Amygdala (tissue), 56 donors: ENCODE data around the gene RHBDL2.
"Not testable (repeated sequence)": the region's sequence is repeated elsewhere in the genome, so short reads cannot be mapped to it uniquely, and the experiment has no call there.

Experiments
- DNase-seq, 56 donors: peaks; one replicate each; lab custom pipeline; 2025; lab: John Stamatoyannopoulos, UW

RHBDL2 gene

GRCh38 chr1:38836316-38836715 lies 105.3 kb downstream of the RHBDL2 start:
- DNase-seq, result not testable (repeated sequence)
